Measurements from ENCODE around the gene XPR1. TPM values are rescaled to one million over a fixed set of nuclear protein-coding genes. Genes with fewer than 3 reads are reported as not detected.

Gene XPR1
- total RNA-seq, 1 donor from 2014 or later = 35.2 TPM

- FAIRE-seq (no peak), DNase-seq (ENCODE audit: low read depth) (no peak)
- no peak overlapping the region for H3K27ac ChIP-seq (ENCODE audit: low read depth, low read length)
- no peak overlapping the region for H3K27ac Mint-ChIP-seq (ENCODE audit: unreplicated experiment)
- peaks cover 5% of the 10 kb centered on the region for H3K4me1 ChIP-seq (ENCODE audit: insufficient read depth, low read length)
- no peaks in the 10 kb centered on the region for H3K79me2 ChIP-seq (ENCODE audit: insufficient read depth, low read length)
- H3K9me3 Mint-ChIP-seq (ENCODE audit: unreplicated experiment) = no peaks in the 10 kb centered on the region
- TF ChIP-seq EZH2 (IDR thresholded peaks at IDR 0.05; ENCODE audit: insufficient read depth, low read length) (no peak), CTCF (IDR thresholded peaks at IDR 0.05; ENCODE audit: insufficient read depth, low read depth, low read length) (no peak)
- peaks cover 5% of the 10 kb centered on the region for H4K20me1 ChIP-seq (ENCODE audit: insufficient read depth, low read length)
- H3K4me3 Mint-ChIP-seq (ENCODE audit: unreplicated experiment) = no peak overlapping the region
- peaks cover 3% of the 10 kb centered on the region for H3K36me3 Mint-ChIP-seq (ENCODE audit: low read depth, unreplicated experiment)
- no peak overlapping the region for H2AFZ ChIP-seq (ENCODE audit: low read depth, low read length)
- H3K4me2 ChIP-seq (ENCODE audit: low read length) = no peak overlapping the region
- H3K4me3 ChIP-seq (ENCODE audit: insufficient read depth, low read depth, low read length) = no peak overlapping the region
- H3K9ac ChIP-seq (ENCODE audit: low read length) = no peak overlapping the region
- no peaks in the 10 kb centered on the region for H3K27me3 ChIP-seq (ENCODE audit: insufficient read depth, low read length)
- peaks cover 21% of the 10 kb centered on the region for H3K27me3 Mint-ChIP-seq (ENCODE audit: low read depth, unreplicated experiment)
- H3K4me1 Mint-ChIP-seq (ENCODE audit: low read depth, unreplicated experiment) = peaks cover 30% of the 10 kb centered on the region
- no peaks in the 10 kb centered on the region for H3K36me3 ChIP-seq (ENCODE audit: insufficient read depth, low read length)
- H3K9me3 ChIP-seq (ENCODE audit: insufficient read depth, low read depth, low read length) = no peaks in the 10 kb centered on the region
Measured at GRCh38 chr1:180927841-180928240, 296.0 kb downstream of the XPR1 start.

GRCh38 chr1:180928331-180929230 lies 296.8 kb downstream of the XPR1 start:
- Mint-ChIP-seq H3K36me3 (ENCODE audit: low read depth, unreplicated experiment) (peaks cover 3% of the 10 kb centered on the region), H3K4me1 (ENCODE audit: low read depth, unreplicated experiment) (peaks cover 22% of the 10 kb centered on the region), H3K27ac (ENCODE audit: unreplicated experiment) (no peak overlapping the region), H3K4me3 (ENCODE audit: unreplicated experiment) (no peak overlapping the region), H3K27me3 (ENCODE audit: low read depth, unreplicated experiment) (peaks cover 21% of the 10 kb centered on the region), H3K9me3 (ENCODE audit: unreplicated experiment) (no peaks in the 10 kb centered on the region)
- H3K79me2 ChIP-seq (ENCODE audit: insufficient read depth, low read length) = no peaks in the 10 kb centered on the region
- H3K9ac ChIP-seq (ENCODE audit: low read length) = no peak overlapping the region
- no peaks in the 10 kb centered on the region for H3K36me3 ChIP-seq (ENCODE audit: insufficient read depth, low read length)
- FAIRE-seq (no peak), DNase-seq (ENCODE audit: low read depth) (no peak)
- no peaks in the 10 kb centered on the region for H3K27me3 ChIP-seq (ENCODE audit: insufficient read depth, low read length)
- H3K4me3 ChIP-seq (ENCODE audit: insufficient read depth, low read depth, low read length) = no peak overlapping the region
- peaks cover 5% of the 10 kb centered on the region for H3K4me1 ChIP-seq (ENCODE audit: insufficient read depth, low read length)
- TF ChIP-seq CTCF (IDR thresholded peaks at IDR 0.05; ENCODE audit: insufficient read depth, low read depth, low read length) = no peak
- no peak for TF ChIP-seq EZH2 (IDR thresholded peaks at IDR 0.05; ENCODE audit: insufficient read depth, low read length)
- no peaks in the 10 kb centered on the region for H3K9me3 ChIP-seq (ENCODE audit: insufficient read depth, low read depth, low read length)
- H4K20me1 ChIP-seq (ENCODE audit: insufficient read depth, low read length) = peaks cover 5% of the 10 kb centered on the region
- H2AFZ ChIP-seq (ENCODE audit: low read depth, low read length) = no peak overlapping the region
- H3K27ac ChIP-seq (ENCODE audit: low read depth, low read length) = no peak overlapping the region
- H3K4me2 ChIP-seq (ENCODE audit: low read length) = no peak overlapping the region

- H3K9ac ChIP-seq (ENCODE audit: low read length) = no peak overlapping the region
- H3K27me3 Mint-ChIP-seq (ENCODE audit: low read depth, unreplicated experiment) = peaks cover 21% of the 10 kb centered on the region
- no peaks in the 10 kb centered on the region for H3K79me2 ChIP-seq (ENCODE audit: insufficient read depth, low read length)
- peaks cover 3% of the 10 kb centered on the region for H3K36me3 Mint-ChIP-seq (ENCODE audit: low read depth, unreplicated experiment)
- no peak overlapping the region for H3K4me3 ChIP-seq (ENCODE audit: insufficient read depth, low read depth, low read length)
- no peaks in the 10 kb centered on the region for H3K36me3 ChIP-seq (ENCODE audit: insufficient read depth, low read length)
- H2AFZ ChIP-seq (ENCODE audit: low read depth, low read length) = no peak overlapping the region
- H3K4me2 ChIP-seq (ENCODE audit: low read length) = no peak overlapping the region
- H3K27me3 ChIP-seq (ENCODE audit: insufficient read depth, low read length) = no peaks in the 10 kb centered on the region
- H3K27ac Mint-ChIP-seq (ENCODE audit: unreplicated experiment) = no peak overlapping the region
- H3K4me3 Mint-ChIP-seq (ENCODE audit: unreplicated experiment) = no peak overlapping the region
- H3K4me1 ChIP-seq (ENCODE audit: insufficient read depth, low read length) = peaks cover 5% of the 10 kb centered on the region
- no peak overlapping the region for H3K27ac ChIP-seq (ENCODE audit: low read depth, low read length)
- FAIRE-seq (no peak), DNase-seq (ENCODE audit: low read depth) (no peak)
- peaks cover 20% of the 10 kb centered on the region for H3K4me1 Mint-ChIP-seq (ENCODE audit: low read depth, unreplicated experiment)
- H4K20me1 ChIP-seq (ENCODE audit: insufficient read depth, low read length) = peaks cover 5% of the 10 kb centered on the region
- no peaks in the 10 kb centered on the region for H3K9me3 Mint-ChIP-seq (ENCODE audit: unreplicated experiment)
- no peaks in the 10 kb centered on the region for H3K9me3 ChIP-seq (ENCODE audit: insufficient read depth, low read depth, low read length)
- no peak for TF ChIP-seq EZH2 (IDR thresholded peaks at IDR 0.05; ENCODE audit: insufficient read depth, low read length)
- no peak for TF ChIP-seq CTCF (IDR thresholded peaks at IDR 0.05; ENCODE audit: insufficient read depth, low read depth, low read length)
Measured at GRCh38 chr1:180929389-180929788, 297.6 kb downstream of the XPR1 start.
